Activated effector memory CD4-positive, alpha-beta T cell treated with Interleukin-2 at 50 U/mL for 16 hours (primary cell): ENCODE measurements around the gene COL18A1.
A peak's percentile ranks its signal among the peaks of the same experiment; 100 is the strongest.

Source experiments
- DNase-seq: peaks from one replicate; pipeline ENCODE4 v3.0.0-alpha.2; 2020

The COL18A1 gene

GRCh38 chr21:45482899-45483821 is 78.2 kb downstream of the COL18A1 start:
- peak; percentile 34 for DNase-seq

GRCh38 chr21:45484318-45484717 is 79.4 kb downstream of the COL18A1 start:
- no peak for DNase-seq

GRCh38 chr21:45485686-45486442 is 80.9 kb downstream of the COL18A1 start:
- no peak for DNase-seq

- no peak for DNase-seq
These were observed 81.6 kb downstream of the COL18A1 start for GRCh38 chr21:45486443-45487160.

GRCh38 chr21:45487161-45487806 is 82.3 kb downstream of the COL18A1 start:
- DNase-seq = no peak

- no peak for DNase-seq
These were observed 83.1 kb downstream of the COL18A1 start for GRCh38 chr21:45487891-45488600.

GRCh38 chr21:45488931-45489721 is 84.2 kb downstream of the COL18A1 start:
- DNase-seq = no peak

- no peak for DNase-seq
These were observed 84.7 kb downstream of the COL18A1 start for GRCh38 chr21:45489722-45489982.

GRCh38 chr21:45490049-45490731 is 85.2 kb downstream of the COL18A1 start:
- DNase-seq = no peak

GRCh38 chr21:45491056-45491455 is 86.1 kb downstream of the COL18A1 start:
- no peak for DNase-seq

- no peak for DNase-seq
These were observed 86.7 kb downstream of the COL18A1 start for GRCh38 chr21:45491623-45492022.

- no peak for DNase-seq
These were observed 87.8 kb downstream of the COL18A1 start for GRCh38 chr21:45492765-45493164.

GRCh38 chr21:45493401-45494001 is 88.5 kb downstream of the COL18A1 start:
- DNase-seq = no peak

- no peak for DNase-seq
These were observed 89.3 kb downstream of the COL18A1 start for GRCh38 chr21:45494135-45494850.

GRCh38 chr21:45494851-45495680 is 90.1 kb downstream of the COL18A1 start:
- no peak for DNase-seq

GRCh38 chr21:45496151-45496967 is 91.4 kb downstream of the COL18A1 start:
- DNase-seq = no peak

- DNase-seq = no peak
These were observed 92.2 kb downstream of the COL18A1 start for GRCh38 chr21:45496968-45497845.
